ENCODE measurements around the gene GIT1. TPM values are rescaled to one million over a fixed set of nuclear protein-coding genes. Genes with fewer than 3 reads are reported as not detected.

GIT1 gene
- total and polyA plus RNA-seq, 9 of the 15 experiments (the other 6 are each of a cell fraction or from before 2014, with no cell fraction given): 0.35 to 35.3 (median 17.1) TPM

GRCh38 chr17:29593591-29594518 lies 4.4 kb upstream of the GIT1 start (continued):
- TF ChIP-seq POLR2B (IDR thresholded peaks at IDR 0.05; ENCODE audit: low read depth, partially characterized antibody) (no peak), CGGBP1 (CRISPR knock-in tag; IDR thresholded peaks at IDR 0.05) (no peak), SMAD4 (CRISPR knock-in tag; conservative IDR thresholded peaks at IDR 0.05) (0 out of 2 replicates have a peak, but pooled peaks have one; percentile 35), NFATC3 (IDR thresholded peaks at IDR 0.05) (no peak), USF2 (CRISPR knock-in tag; IDR thresholded peaks at IDR 0.05) (0 out of 2 replicates have a peak, but pooled peaks have one; percentile 31), TCFL5 (CRISPR knock-in tag; conservative IDR thresholded peaks at IDR 0.05) (no peak), ZNF280B (CRISPR knock-in tag; IDR thresholded peaks at IDR 0.05) (no peak), HDGF (IDR thresholded peaks at IDR 0.05) (no peak), CC2D1A (IDR thresholded peaks at IDR 0.05) (no peak), SNRNP70 (optimal IDR thresholded peaks at IDR 0.05; ENCODE audit: low read depth, low read length) (no peak), SIX5 (IDR thresholded peaks at IDR 0.05; ENCODE audit: borderline replicate concordance in 1 of 2, insufficient read depth in 1 of 2, low read depth in 1 of 2, low read length in 2 of 2) (no peak), SAP30 (IDR thresholded peaks at IDR 0.05; ENCODE audit: borderline replicate concordance, insufficient read depth, low read depth, low read length, poor library complexity, severe bottlenecking) (peak; percentile 74), NR0B1 (IDR thresholded peaks at IDR 0.05; ENCODE audit: partially characterized antibody) (no peak), EP300 (IDR thresholded peaks at IDR 0.05; ENCODE audit: low read length) (no peak), NR3C1 (CRISPR knock-in tag; IDR thresholded peaks at IDR 0.05) (peak; percentile 96), GATAD2B (IDR thresholded peaks at IDR 0.05; ENCODE audit: borderline replicate concordance) (no peak), KLF16 (IDR thresholded peaks at IDR 0.05) (no peak), BCLAF1 (IDR thresholded peaks at IDR 0.05; ENCODE audit: borderline replicate concordance in 1 of 2, control insufficient read depth in 1 of 2, low read depth in 2 of 2, low read length in 1 of 2) (no peak)

All from K562 (cell line).